HG03045 (cell line): ENCODE data around the gene PAXIP1.

Experiments used
- ATAC-seq: cut with Tn5 transposase; IDR thresholded peaks from one replicate; pipeline ENCODE4 v1.9.1; 2021; ENCODE audit warnings: mild to moderate bottlenecking, moderate library complexity; ENCODE audit not compliant: unreplicated experiment

The PAXIP1 gene

GRCh38 chr7:154913638-154914307, 89.2 kb downstream of the PAXIP1 start:
- ATAC-seq = peak; percentile 97

GRCh38 chr7:154912871-154913637, 89.9 kb downstream of the PAXIP1 start:
- ATAC-seq = no peak

GRCh38 chr7:154911862-154912455, 91.0 kb downstream of the PAXIP1 start:
- ATAC-seq = no peak

- no peak for ATAC-seq
Measured at GRCh38 chr7:154911411-154911810, 91.5 kb downstream of the PAXIP1 start.

GRCh38 chr7:154910977-154911376, 91.9 kb downstream of the PAXIP1 start:
- ATAC-seq = no peak

- ATAC-seq = no peak
Measured at GRCh38 chr7:154910125-154910524, 92.8 kb downstream of the PAXIP1 start.

- no peak for ATAC-seq
Measured at GRCh38 chr7:154909241-154910105, 93.5 kb downstream of the PAXIP1 start.

GRCh38 chr7:154907651-154908620, 95.0 kb downstream of the PAXIP1 start:
- ATAC-seq = no peak

GRCh38 chr7:154906736-154907355, 96.1 kb downstream of the PAXIP1 start:
- no peak for ATAC-seq

- ATAC-seq = no peak
Measured at GRCh38 chr7:154906201-154906600, 96.7 kb downstream of the PAXIP1 start.

- ATAC-seq = no peak
Measured at GRCh38 chr7:154905615-154906014, 97.3 kb downstream of the PAXIP1 start.

- no peak for ATAC-seq
Measured at GRCh38 chr7:154905146-154905545, 97.8 kb downstream of the PAXIP1 start.

GRCh38 chr7:154903083-154903731, 99.7 kb downstream of the PAXIP1 start:
- ATAC-seq = no peak

- no peak for ATAC-seq
Measured at GRCh38 chr7:154902600-154903082, 100.3 kb downstream of the PAXIP1 start.

GRCh38 chr7:154899862-154900261, 103.1 kb downstream of the PAXIP1 start:
- ATAC-seq = no peak

- ATAC-seq = no peak
Measured at GRCh38 chr7:154898973-154899855, 103.7 kb downstream of the PAXIP1 start.

- ATAC-seq = no peak
Measured at GRCh38 chr7:154896076-154896475, 106.8 kb downstream of the PAXIP1 start.
